Kidney capillary endothelial cell (primary cell): ENCODE data around the gene NDC1.
"Not testable (repeated sequence)": the region's sequence is repeated elsewhere in the genome, so short reads cannot be mapped to it uniquely, and the experiment has no call there.

ENCODE experiments used
- DNase-seq: peaks from one replicate; pipeline ENCODE4 v3.0.0-alpha.2; 2018; ENCODE audit warnings: low spot score

NDC1 gene

DNA sequence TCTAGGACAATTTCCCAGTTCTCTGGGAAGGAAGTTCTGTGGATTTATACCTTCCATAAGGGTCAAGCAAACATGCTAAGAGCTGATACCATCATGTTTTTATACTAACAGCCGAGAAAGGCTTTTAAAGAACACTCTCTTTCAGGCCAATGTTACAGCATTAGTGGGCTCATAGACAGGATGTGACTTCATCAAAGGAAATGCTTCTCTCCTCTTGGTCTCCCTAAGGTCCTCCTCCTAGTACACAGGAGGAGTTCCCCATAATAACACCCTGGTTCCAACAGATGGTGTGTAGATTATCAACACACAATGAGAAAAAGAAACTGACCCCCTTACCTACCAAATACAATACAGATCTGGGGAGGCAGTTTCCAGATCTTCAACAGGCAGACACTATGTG lies 72.4 kb downstream of the NDC1 start:
- peak; percentile 74 for DNase-seq

DNA sequence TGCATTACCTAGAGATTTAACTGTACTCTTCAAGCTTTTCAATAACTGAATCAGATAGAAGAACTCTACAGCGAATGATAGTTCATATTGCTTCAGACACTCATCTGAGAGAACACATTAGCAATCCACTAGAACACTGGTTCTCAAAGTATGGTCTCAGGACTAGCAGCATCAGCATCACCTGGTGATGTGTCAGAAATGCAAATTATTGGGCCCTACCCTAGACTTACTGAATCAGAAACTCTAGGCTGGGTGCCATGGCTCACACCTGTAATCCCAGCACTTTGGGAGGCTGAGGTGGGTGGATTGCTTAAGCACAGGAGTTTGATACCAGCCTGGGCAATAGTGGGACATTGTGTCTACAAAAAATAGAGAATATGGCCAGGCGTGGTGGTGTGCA lies 74.2 kb downstream of the NDC1 start:
- no peak for DNase-seq

DNA sequence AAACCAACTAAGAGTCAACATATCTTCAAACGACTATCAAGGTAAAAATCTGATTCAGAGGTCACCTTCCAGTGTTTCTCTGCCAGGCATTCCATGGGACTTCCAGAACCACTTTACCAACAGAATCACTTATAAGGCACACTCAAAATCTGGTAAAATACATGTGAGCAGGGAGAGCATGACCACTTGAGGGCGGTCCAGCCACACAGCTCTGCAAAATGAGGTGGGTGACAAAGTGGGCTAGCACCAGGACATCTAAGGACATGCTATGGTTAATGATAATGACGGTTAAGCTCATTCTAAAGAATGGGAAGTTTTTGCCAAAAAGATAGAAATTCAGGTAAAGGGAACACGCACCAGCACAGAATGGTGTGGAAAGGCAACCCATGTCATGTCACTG lies 74.6 kb downstream of the NDC1 start:
- DNase-seq: no peak

DNA sequence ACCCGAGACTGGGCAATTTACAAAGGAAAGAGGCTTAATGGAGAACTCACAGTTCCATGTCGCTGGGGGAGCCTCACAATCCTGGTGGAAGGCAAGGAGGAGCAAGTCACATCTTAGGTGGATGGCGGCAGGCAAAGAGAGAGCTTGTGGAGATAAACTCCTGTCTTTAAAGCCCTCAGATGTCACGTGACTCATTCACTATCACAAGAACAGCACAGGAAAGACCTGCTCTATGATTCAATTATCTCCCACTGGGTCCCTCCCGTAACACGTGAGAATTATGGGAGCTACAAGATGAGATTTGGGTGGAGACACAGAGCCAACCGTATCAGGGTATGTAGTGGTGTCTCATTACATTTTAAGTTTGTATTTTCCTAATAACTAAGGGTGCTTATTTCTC lies 77.6 kb downstream of the NDC1 start:
- not testable (repeated sequence) for DNase-seq

DNA sequence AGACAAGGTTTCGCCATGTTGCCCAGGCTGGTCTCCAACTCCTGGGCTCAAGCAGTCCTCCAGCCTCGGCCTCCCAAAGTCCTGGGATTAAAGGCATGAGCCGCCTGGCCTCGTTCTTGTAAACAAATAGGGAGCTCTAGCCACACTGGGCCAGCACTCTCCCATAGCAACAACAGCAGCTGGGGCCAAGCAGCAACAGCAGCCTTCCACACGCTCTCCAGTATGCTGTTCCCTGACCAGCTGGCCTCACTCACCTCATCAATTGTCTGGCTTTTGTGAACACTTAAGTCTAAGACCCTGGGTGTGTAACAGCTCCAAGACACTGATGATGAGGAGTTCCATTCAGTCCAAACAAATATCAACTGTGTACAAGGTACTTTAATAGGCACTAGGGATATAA lies 82.2 kb downstream of the NDC1 start:
- DNase-seq: no peak

DNA sequence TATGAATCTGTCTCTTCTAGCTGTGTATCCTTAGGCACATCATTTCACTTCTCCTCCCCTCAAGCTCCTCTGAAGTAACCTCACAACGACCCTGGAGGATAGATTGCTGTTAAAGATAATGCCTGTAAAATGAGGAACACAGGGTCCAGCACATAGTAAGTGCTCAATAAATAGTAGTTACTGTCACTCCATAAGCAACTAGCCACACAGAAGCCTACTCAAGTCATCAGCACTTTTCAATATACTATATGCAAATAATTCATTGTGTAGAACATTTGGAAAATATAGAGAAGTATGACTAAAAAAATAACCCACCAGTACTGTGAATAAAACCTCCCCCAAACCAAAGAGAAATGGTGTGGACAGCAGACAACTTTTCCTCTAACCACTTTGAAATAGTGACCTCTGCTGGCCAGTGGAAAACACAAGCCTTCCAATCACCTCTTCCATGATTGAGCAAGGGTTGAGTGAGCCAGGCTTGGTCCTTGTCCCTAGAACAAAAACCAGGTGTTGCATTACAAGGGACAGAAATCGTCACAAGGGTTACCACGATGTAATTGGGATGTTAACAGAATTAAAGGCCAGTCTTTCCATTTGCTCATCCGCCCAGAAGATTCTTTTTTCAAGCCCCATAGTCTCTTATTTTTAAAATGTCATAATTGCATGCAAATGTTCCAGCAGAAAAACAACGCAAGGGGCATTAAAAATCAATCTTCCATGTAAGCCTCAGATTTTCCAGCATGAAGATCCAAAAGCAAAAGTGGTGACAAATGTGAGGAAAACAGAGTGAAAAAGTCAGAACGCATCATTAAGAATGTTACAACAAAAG lies 83.4 kb downstream of the NDC1 start:
- no peak for DNase-seq

GRCh38 chr1:53752281-53752680 lies 85.8 kb downstream of the NDC1 start:
- DNase-seq: no peak

GRCh38 chr1:53747841-53748240 lies 90.3 kb downstream of the NDC1 start:
- DNase-seq: no peak

DNA sequence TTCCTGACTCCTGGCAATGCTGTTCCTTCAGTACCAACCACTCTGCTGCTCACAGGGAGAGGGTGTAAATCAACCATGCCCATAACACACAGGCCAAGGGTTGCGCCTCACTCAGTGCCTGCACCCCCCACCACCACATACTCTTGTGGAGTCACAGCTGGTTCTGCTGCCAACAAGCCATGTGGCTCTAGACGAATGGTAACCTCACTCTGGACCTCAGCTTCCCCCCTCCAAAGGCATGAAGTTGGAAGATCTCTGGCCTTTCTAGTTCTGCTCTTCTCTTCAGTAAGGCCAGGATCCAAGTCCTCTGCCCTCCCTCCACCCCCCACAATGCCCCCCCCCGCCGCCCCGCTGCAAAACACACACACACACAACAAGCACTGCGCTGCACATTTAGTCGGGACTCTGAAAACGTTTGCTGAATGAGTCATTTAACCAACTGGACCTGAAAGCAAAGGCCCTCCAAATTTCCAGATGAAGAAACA lies 97.4 kb downstream of the NDC1 start:
- no peak for DNase-seq

DNA sequence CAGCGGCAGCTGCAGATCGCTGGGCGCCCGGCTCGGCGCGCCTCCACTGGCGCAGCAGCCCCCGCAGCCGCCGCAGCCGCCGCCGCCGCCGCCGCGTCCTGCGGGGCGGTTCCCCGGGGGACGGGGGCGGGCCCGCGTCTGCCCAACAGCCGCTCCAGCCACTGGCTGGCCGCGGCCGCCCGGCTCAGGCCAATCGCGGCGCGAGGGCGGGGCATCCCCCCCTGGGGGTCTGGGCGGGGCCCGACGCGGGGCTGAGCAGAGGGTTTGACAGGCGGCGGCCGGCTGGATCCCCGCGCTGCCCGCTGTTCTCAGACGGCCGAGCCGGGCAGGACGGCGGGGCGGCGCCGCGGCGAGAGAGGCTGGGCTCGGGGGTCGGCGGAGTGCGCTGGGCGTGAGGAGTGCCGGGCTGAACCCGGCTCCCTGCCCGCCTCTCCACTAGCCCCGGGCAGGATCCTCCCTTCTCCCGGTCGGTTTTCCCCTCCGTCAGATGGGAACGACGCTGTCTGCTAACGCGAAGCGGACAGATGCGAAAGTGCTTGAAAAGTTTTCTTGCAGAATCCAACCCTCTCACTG lies 98.9 kb downstream of the NDC1 start, which contains the start of gene GLIS1:
GLIS1 (minus strand) TSS at position 56 of the 573 bp plus-strand sequence. CDS start 1,100 bp downstream, outside the sequence.
- peak; percentile 77 for DNase-seq

DNA sequence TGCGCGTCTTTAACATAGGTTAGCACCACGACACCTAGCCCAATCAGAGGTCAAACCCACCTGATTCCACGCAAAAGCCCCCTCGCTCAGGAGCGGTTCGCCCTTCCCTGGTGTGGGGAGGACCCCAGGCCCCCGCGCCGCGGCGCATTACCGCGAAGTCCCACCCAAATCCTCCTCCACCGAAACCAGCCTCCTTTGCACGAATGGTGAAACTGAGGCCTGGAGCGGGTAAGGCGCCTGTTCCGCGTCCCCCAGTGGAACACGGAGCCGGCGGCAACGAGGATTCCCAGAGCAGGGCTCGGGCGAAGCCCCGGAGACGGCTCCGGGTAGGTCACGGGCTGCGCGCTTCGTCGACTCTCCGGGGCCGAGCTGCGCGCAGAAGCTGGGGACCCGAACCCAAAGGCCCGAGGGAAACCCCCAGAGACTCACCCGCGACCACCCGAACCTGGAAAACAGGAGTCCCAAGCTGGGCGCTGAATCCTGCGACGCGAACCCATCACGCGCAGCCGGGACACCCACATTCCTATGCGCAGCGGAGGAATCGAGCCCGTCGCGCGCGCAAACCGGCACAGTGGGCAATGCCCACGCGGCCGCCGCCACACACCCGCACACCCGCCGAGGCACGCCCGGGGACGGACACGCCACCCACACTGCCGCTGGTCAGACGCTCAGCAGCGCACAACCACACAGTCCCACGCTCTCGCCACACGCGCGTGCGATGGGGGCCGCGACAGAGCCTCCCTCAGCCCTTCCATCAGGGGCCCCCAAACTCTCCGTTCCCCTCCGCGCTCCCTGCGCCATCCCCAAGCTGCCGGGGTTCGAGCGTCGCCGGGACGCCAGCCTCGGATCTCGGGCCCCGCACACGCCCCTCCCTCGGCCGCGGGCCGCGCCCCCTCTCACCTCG lies 99.6 kb downstream of the NDC1 start:
- no peak for DNase-seq

- no peak for DNase-seq
Observed at GRCh38 chr1:53737648-53738204, 100.4 kb downstream of the NDC1 start.

GRCh38 chr1:53736290-53736689 lies 101.8 kb downstream of the NDC1 start:
- no peak for DNase-seq

DNA sequence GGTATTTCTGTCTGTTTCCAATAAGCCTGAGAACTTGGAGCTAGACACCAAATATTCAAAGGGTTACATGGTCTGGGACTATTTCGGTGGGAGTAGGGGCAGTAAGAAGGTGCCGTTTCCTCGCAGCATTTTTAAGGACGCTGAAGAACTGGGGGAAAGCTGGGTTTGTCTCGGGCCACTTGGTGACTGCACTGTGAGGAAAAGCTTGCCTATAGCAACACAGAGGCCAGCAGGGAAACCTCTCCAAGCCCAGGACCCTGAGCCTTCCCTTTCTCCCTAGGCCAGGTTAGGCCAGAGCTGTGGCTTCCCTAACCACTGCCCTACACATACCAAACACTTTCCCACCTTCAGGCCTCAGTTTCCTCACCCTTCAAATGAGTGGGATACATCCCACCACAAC lies 102.4 kb downstream of the NDC1 start:
- DNase-seq: no peak

GRCh38 chr1:53735261-53735660 lies 102.8 kb downstream of the NDC1 start:
- DNase-seq: no peak

DNA sequence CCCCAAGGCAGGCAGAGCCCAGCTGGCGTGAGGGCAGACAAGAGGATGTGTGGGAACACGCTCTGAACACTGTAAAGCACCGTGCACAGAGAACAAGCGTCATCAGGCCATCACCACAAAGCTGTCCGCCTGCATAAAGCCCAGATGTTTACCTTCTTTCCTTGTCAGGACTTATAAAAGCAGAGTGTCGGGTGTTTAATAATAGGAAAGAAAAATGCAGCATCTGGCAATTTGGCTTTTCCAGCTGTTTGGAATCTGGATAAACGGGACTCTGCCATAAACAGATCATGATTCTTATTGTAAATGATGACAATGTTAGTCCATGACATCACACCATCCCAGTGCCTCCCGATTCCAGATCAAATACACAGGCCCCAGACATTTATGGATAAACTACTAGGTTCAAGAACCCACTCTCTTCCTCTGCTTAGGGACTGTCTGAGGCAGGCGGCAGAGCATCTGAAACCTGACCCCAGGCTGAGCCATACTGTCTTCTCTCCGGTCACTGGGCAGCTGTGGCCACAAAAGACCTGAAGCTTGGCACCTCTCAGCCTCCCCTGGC lies 103.4 kb downstream of the NDC1 start:
- no peak for DNase-seq

- DNase-seq: no peak
Observed at GRCh38 chr1:53733975-53734649, 104.0 kb downstream of the NDC1 start.

- no peak for DNase-seq
Observed at GRCh38 chr1:53733447-53733931, 104.6 kb downstream of the NDC1 start.

- DNase-seq: no peak
Observed at GRCh38 chr1:53732912-53733317, 105.2 kb downstream of the NDC1 start.

GRCh38 chr1:53732409-53732808 lies 105.7 kb downstream of the NDC1 start:
- DNase-seq: no peak

DNA sequence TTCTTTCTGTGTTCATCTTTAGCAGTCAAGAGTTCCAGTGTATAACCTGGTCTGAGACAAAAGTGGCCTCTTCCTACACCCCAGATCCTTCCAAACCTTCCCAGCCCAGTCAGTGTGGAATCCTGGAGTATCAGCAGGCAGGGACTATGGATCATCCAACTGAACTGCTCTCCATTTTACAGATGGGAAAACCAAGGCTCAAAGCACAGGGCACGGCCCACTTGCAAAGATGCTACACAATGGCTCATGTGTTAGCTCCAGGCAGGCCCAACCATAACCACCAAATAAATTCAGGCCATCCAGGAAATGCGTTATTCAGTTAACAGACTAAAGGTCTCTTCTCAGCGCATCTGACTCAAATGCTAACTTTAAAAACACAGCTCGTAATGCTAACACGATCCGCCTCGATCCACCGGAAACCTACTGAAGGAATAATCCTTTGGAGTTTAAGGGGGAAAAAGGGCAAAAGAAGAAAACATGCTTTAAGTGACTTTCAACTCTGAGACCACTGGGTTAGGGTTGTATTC lies 106.3 kb downstream of the NDC1 start:
- DNase-seq: no peak
